NCI-H2227 treated with DMSO at 0.1 percent for 48 hours (cell line): ENCODE data around the gene GNG3.
A peak's percentile ranks its signal among the peaks of the same experiment; 100 is the strongest.
"Not testable (repeated sequence)": the region's sequence is repeated elsewhere in the genome, so short reads cannot be mapped to it uniquely, and the experiment has no call there.

Experiments used
- DNase-seq: peaks from one replicate; lab custom pipeline; 2025; lab: John Stamatoyannopoulos, UW

Gene GNG3

DNA sequence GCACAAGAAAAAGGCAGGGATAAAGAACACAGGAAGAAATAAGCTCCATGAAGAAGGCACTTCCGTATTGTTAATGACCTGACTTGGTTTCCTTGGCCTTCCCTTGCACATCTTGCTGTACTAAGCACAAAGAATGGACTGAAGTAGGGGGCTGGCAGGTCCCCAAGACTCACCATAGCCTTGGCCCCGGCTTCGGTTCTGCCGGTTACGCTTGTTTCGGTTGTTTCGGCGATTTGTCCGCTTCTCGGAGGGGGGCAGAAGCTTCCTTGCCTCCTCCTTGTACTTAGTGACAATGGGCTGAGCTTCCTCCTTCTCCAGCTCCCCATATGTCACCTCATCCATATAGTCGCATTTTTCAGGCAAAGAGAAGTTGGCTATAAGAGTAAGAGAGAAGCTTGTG is 9.3 kb downstream of the GNG3 start:
- DNase-seq = no peak

DNA sequence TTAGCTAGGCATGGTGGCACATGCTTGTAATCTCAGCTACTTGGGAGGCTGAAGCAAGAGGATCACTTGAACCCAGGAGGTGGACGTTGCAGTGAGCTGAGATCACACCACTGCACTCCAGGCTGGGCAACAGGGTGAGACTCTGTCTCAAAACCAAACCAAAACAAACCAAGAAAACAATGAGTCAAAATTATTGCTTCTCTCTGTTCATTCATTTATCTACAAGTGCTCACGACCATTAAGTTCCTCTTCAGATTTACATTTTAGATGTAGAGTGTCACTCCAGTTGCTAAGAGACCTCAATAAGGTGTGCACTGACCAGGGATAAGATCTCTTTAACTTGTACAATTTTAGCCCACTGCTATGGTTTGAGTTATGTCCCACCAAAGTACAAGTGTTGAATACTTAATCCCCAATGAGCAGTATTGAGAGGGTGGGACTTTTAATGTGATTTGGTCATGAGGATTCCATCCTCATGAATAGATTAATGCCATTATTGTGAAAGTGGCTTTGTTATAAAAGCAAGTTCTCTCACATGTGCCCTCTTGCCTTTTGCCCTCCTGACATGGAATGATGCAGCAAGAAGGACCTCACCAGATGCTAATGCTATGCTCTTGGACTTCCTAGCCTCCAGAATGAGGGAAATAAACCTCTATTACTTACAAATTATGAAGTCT is 12.0 kb downstream of the GNG3 start:
- no peak for DNase-seq

DNA sequence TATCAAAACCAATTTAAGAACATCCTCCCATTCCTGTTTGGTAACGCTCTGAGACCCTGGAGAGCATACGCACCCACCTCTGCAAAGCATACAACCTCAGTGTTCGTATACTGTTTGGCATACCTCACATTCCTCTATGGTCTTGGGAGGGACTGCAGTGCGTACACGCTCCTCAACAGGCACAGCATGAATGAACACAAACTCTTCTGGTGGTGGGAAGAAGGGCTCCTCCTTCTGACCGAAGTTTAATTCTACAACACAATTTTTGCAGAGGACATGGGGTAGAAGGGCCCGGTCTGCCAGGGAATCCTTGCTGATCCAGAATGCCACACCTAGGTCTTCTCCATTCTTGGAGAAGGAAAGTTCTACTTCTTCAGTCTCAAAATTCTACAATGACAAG is 14.5 kb downstream of the GNG3 start:
- no peak for DNase-seq

DNA sequence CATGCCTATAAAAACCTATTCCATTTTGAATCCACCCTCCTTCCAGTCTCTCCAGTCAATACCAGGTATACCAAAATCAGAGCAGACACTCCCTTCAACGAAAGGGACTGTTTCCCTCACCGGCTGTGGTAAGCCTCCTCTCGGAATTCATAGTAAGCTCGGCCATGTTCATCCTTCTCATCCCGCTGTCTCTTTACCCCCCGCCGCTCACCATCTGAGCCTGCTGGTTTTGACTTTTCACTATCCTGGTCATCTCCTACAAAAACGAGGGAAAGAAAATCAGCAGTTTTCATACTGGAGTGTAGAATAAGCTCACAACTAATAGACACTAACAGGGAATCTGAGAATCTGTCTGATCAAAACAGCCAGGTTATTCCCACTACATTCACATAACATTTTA is 16.7 kb downstream of the GNG3 start:
- DNase-seq = no peak

DNA sequence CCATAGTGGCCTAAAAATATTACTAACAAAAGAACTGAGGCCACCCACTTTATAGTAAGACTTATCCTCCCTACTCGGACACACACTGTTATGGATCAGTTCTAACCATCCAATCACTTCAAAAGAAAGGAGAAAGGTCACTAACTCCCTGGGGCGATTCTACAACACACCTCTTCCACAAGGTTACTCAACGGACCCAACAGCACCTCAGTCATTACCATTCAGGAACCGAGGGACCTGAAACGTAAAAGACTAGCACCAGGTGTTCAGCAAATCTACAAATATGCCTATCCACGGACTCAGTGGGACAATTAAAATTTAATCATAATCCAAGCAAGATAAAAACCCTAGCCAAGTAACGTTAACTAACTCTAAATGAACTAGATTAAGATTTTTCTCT is 18.2 kb downstream of the GNG3 start:
- no peak for DNase-seq

DNA sequence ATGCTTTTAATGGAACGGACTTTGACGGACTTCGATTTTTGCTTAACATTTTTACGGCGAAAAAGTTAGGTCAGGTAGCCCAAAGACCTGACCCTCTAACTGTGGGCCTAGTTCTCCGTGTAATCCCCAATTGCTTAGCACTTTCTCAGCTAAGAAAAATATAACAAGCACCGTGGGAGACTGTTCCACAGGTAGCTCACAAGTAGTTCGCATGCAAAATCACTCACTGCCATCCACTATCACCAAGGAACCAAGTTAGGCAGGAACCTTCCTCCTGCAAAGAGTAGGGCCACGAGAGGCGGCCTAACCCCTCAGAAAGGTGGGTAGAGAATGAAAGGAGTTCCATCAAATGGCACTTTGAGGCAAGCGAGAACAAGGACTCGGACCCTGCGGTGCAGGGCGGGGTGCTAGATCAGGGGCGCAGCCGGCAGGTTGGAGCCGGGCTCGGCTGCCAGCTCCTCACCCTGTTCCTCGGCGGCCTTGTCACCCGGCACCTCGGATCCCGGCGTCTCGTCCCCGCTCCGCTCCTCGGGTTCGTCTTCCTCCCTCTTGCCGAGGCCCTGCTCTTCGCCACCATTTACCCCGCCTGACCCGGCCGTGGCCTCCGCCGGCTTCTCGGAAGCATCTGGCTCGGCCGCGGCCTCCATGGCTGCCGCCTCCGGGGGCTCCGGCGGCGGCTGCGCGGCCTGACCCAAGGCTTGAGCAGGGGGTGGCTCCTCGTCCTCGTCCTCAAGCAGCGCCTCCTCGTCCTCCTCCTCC is 18.9 kb downstream of the GNG3 start:
- no peak for DNase-seq

DNA sequence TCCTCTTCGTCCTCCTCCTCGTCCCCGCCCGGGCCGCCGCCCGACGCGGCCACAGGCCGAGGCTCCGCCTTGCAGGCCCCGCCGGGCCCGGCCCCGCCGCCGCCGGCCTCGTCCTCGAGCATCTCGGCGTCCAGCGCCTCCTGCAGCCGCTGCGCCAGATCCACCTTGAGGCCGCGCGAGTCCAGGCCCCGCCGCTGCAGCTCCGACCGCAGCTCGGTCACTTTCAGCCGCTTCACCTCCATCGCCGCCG is 19.4 kb downstream of the GNG3 start:
- no peak for DNase-seq

DNA sequence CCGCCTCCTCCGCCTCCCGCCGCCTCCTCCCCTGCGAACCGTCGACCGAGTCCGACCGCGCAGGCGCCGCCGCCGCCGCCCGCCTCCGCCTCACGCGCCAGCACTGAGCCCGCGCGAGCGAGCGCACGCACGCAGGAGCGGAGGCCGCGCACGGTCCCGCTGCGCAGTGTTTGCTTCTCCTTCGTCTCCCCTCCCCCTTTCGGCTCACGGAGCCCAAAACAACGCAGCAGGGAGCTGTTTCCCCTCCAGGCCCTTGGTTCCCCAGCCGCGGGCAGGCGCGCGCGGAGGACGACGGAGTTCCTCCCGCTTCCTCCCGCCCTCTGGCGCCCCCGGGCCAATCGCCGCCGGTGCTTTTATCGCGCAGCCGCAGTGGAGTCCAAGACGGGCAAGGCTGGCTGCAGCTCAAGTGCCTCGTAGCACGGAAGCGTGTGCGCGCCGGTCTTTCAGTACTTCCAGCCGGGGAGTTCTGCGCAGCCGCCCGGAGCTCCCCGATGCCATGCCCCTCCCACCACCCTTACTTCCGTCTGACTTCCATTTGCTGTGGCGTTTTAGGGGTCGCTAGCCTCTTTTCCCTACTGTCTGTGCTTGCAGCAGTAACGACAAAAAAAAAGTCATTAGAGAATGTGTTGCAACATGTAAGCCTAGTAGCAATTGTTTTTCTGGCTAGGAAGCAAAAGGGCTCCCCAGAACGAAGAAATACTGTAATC is 19.8 kb downstream of the GNG3 start, which contains the start of gene HNRNPUL2:
TSS of gene HNRNPUL2 (minus strand) at position 293 of the 707 bp plus-strand sequence. CDS start 301 bp downstream, outside the sequence.
- peak; percentile 99 for DNase-seq

DNA sequence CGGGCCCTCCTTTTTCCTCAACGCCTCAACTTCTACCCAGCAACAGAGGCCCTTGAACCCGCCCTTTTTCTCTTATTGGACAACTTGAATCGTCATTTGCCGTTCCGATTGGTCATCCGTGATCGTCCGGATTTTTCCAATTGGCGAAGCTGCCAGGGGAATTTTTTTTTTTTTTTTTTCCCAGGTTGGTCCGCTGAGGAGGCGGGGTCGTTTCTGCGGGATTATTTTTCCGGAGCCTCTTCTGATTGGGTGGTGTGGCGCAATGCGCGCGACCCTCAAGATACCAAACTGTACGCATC is 20.3 kb downstream of the GNG3 start:
- DNase-seq = peak; percentile 99

DNA sequence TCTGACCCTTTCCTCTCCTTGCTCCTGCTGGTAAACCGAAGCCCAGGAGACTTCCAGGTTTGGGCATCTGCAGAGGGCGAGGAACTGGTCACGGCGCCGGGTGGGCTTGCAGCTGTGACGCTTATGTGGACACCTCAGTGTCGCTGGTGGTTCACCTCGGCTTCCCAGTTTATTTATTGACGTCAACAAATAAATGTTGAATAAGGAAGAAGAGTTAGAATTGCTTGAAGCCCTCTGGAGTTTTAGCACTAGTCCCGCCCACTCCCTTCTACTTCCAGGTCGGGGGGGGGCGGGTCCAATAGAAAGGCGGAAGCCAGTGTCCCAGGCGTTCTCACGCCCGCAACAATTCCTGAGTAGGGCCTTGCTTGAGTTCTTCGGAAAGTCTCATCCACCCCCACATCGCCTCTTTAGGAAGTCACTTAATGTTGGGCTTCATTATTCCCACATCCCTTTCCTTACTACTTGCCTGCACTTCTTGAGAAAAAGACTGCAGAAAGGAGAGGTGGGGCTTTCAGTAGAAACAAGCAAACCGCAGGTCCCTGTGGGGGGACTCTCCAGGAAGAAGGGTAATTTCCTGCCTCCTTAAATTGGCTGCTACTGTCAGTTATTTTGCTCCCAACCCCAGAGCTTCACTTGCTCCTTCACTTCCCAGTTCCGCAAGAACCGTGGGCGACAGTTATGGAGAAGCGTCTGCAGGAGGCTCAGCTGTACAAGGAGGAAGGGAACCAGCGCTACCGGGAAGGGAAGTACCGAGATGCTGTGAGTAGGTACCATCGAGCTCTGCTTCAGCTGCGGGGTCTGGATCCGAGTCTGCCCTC is 20.9 kb downstream of the GNG3 start, which contains the start of gene TTC9C:
TSS of gene TTC9C (plus strand) at position 316 of the 818 bp plus-strand sequence. CDS start at position 679, 363 bp downstream.
- DNase-seq = peak; percentile 89

DNA sequence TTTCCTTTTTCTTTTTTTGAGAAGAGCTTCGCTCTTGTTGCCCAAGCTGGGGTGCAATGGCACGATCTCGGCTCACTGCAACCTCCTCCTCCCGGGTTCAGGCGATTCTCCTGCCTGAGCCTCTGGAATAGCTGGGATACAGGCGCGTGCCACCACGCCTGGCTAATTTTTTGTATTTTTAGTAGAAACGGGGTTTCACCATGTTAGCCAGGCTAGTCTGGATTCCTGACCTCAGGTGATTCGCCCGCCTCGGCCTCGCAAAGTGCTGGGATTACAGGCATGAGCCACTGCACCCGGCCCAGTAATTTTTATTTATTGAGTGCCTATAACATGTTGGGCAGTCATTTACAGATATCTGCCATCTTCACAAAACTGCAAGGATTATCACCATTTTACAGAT is 22.6 kb downstream of the GNG3 start:
- not testable (repeated sequence) for DNase-seq

DNA sequence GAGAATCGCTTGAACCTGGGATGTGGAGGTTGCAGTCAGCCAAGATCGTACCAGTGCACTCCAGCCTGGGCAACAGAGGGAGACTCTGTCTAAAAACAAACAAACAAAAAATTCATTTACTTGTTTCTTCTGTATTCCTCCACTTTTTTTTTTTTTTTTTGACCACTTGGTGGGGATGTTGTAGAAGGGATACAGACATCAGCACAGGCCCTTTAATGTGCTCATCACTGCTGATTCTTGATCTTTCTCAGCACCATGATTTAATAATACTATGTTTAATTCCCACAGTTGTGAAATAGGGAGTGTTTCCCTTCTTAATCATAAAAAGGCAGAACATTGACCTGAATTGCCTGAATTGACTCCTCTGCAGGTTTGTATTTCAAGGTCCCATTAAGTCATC is 25.4 kb downstream of the GNG3 start:
- no peak for DNase-seq

DNA sequence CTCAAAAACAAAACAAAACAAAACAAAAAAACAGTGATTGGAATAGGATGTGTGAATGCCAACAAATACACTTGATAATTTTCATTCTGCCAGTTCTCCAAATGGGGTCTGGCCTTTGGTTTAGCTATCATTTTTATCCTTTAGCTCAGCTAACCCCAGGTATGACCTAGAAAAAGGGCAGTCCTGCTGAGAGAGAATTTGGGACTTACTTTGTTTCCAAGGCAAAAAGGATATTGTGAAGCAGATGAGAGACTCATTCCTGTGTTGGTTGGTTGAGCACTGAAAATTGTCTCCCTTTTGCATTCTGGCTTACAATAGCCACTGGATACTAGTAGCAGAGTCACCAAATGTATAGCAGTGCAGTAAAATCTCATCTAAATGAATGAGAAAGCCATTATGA is 29.7 kb downstream of the GNG3 start:
- DNase-seq = no peak

DNA sequence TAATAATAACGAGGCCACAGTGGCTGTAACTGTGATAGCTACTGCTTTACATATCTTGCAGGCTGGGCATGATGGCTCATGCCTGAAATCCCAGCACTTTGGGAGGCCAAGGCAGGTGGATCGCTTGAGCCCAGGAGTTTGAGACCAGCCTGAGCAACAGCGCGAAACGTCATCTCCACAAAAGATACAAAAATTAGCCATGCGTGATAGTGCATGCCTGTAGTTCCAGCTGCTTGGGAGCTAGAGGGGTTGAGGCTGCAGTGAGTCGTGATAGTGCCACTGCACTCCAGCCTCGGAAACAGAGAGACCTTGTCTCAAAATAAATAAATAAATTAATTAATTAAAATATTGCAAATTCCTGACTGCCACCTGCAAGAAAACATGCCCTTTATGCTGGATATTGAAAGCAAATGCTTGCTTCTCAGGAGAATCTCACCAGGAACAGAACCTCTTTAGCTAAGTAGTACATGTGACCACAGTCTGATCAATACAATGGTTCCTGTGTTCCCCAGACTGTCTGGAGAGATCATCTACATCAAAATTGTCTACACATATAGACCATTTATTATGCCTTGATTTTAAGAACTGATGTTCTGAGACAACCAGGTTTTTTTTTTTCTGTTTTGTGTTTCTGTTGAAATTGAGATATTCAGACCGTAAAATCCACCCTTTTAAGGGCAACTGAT is 40.1 kb downstream of the GNG3 start:
- no peak for DNase-seq

DNA sequence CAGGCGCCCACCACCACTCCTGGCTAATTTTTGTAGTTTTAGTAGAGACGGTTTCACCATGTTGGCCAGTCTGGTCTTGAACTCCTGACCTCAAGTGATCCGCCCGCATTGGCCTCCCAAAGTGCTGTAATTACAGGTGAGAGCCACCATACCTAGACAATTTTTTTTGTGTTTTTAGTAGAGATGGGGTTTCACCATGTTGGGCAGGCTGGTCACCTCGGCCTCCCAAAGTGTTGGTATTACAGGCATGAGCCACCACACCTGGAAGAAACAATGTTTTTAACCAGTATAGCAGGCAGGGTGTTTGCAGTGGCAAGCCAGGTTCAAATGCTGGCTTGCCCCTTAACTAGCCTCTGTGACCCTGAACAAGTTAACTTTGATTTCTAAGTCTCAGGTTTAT is 42.5 kb downstream of the GNG3 start:
- not testable (repeated sequence) for DNase-seq

DNA sequence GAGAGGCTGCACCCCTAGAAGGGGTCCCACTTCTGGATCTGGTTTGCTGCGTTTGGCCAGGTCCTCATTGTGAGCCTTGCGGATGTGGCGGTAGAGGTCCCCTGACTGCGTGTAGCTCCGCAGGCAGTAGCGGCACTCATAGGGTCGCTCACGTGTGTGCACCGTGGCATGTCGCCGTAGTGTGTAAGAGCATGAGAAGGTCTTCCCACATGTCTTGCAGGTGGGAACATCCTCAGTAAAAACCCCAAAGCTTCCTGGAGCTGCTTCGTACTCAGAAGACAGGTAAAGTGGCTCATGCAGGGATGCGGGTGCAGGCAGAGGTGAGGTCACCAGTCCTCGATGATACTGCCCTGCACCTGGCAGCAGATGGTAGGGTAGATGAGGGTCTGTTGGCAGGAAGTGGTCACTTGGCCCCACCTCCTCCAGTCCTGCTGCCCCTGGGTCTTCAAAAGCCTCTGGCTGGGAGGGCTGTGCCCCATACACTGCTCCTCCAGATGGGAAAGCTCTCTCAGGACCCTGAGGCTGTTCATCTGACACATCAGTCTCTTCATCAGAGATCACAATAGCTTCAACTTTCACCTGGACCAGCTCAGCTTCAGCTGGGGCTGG is 44.8 kb downstream of the GNG3 start:
- no peak for DNase-seq

DNA sequence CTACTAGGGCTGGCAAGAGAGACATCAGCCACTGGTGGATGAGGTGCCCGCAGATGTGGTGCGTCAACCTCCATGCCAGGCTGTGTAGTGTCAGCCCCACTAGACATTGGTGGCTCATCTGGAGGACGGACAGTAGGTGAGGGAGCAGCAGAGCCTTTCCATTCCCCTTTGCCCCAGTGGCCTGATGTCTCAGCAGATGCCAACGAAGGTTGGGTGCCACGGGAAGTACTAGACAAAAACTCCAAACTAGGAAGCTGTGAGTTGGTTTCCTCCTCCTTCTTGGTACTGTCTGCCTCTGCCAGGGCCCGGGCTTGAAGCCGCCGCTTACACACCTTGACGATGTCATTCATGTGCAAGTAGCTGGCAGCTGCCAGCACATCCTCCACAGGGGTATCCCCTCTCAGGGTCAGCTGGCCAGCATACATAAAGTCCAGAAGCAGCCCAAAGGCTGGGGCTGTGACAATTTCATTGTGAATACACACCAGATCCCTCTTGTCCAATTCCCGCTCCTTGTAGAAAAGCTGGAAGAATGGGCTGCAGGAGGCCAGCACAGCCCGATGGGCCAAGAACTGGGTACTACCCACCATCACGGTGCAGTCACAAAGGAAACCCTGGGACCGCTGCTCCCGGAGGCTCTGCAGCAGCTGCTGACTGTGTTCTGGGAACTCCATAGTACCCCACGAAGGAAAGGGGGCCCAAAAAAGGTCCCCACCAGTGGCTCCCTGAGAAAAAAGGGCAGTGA is 45.7 kb downstream of the GNG3 start:
- no peak for DNase-seq

DNA sequence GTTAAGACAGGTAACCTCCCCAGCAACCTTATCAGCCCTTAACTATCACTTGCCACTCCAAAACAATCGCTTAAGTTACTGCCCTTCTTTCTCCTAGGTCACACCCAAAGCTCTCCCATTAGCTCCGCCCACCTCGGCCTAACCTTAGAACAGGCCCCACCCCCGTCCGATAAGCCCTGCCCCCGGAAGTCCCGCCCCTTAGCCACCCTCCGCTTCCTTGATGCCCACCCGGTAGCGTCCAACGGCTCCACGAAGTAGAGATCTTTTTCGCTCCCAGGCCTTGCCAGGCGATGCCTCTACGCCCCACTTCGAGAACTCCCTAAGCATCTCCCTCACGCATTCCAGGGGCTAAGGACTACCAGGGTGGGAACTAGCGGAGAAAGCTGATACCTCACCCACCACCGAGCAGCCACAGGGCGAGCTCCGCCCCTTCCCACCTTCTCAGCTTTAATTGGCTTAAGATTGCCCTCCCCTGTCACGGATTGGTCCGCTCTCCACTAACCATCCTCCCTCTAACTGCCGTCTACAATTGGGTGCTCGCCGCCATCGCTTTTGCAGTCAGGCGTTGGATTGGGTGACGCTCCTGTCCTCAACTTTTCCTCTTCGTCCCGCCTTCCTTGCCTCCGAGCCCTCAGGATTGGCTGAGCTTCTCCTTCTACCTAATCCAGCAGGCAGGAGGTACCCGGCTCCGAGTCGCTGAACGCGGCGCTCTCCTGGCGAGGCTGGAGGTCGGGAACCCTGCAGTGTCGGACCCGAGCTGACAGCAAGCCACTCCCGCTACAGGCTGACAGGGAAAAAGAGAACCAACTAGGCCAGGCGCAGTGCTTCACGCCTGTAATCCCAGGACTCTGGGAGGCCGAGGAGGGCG is 46.5 kb downstream of the GNG3 start, which contains the start of gene ZBTB3:
TSS of gene ZBTB3 (minus strand) at position 425 of the 868 bp plus-strand sequence. CDS start 496 bp downstream, outside the sequence.
- peak; percentile 99 for DNase-seq

DNA sequence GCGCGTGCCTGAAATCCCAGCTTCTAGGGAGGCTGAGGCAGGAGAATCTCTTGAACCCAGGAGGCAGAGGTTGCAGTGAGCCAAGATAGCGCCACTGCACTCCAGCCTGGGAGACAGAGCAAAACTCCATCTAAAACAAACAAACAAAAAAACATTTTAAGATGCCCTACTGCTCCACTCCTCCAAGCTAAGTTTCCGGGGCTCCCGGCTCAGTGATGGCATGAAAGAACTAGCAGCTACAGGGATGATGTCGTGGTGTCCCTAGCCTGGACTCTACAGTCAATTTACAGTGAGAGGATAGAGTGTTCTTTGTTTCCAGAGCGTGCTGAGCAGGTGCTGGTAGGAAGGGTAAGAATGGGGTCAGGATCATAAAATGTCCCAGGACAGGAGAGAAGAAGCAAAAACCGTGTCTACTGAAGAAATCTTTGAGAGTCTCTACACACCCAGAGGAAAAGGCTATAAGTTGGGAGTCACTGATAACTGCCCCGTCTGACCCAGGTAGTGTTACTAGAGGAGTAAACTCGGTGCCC is 47.7 kb downstream of the GNG3 start:
- no peak for DNase-seq
